ENCODE results near the gene CDH8. TPM values are rescaled to one million over a fixed set of nuclear protein-coding genes. Genes with fewer than 3 reads are reported as not detected.

CDH8 gene
- polyA plus RNA-seq, 1 of the 3 experiments (the other 2 are of a cell fraction) = 0.05 TPM

- CTCF ChIA-PET = no interaction called here
- H3K4me1 ChIP-seq (ENCODE audit: control insufficient read depth in 1 of 2, insufficient read depth in 2 of 2, low read depth in 1 of 2, low read length in 1 of 2) = peaks cover 0 to 6% of the 10 kb centered on the region in 2 experiments; a peak in 1 of 4 replicates
Observed at GRCh38 chr16:61890386-61890785, 145.9 kb downstream of the CDH8 start.

GRCh38 chr16:61887903-61888302 is 148.3 kb downstream of the CDH8 start:
- Histone ChIP-seq H4K20me1 (ENCODE audit: insufficient read depth) (no peaks in the 10 kb centered on the region), H3K9me3 (no peaks in the 10 kb centered on the region), H3K9ac (no peak overlapping the region), H2AFZ (ENCODE audit: low read depth) (peak overlapping the region; percentile 49), H3F3A (replicated peaks; ENCODE audit: insufficient read depth) (no peaks in the 10 kb centered on the region), H3K79me2 (ENCODE audit: insufficient read depth) (no peaks in the 10 kb centered on the region), H3K27me3 (ENCODE audit: insufficient read depth) (no peaks in the 10 kb centered on the region), H3K4me3 (ENCODE audit: low read depth in 2 of 2, low read length in 1 of 2) (no peak overlapping the region), H3K27ac (ENCODE audit: low read depth in 2 of 2, low read length in 1 of 2) (no peak overlapping the region), H3K4me2 (no peak overlapping the region), H3K36me3 (replicated peaks in 1 of 2; ENCODE audit: control insufficient read depth in 1 of 2, insufficient read depth in 2 of 2, low read length in 1 of 2) (no peaks in the 10 kb centered on the region), H3K9me2 (no peaks in the 10 kb centered on the region), H3K4me1 (ENCODE audit: control insufficient read depth in 1 of 2, insufficient read depth in 2 of 2, low read depth in 1 of 2, low read length in 1 of 2) (peaks cover 0 to 6% of the 10 kb centered on the region in 2 experiments; a peak in 1 of 4 replicates)
- no peak for DNase-seq
- no peak for TF ChIP-seq MEF2A (IDR thresholded peaks at IDR 0.05; ENCODE audit: borderline replicate concordance, low read depth)
- no peak for TF ChIP-seq MXI1 (IDR thresholded peaks at IDR 0.05; ENCODE audit: low read depth, low read length)
- no peak for TF ChIP-seq EP300 (IDR thresholded peaks at IDR 0.05; ENCODE audit: borderline replicate concordance in 1 of 2, low read depth in 1 of 2, low read length in 1 of 2)
- TF ChIP-seq, protein P1, sequence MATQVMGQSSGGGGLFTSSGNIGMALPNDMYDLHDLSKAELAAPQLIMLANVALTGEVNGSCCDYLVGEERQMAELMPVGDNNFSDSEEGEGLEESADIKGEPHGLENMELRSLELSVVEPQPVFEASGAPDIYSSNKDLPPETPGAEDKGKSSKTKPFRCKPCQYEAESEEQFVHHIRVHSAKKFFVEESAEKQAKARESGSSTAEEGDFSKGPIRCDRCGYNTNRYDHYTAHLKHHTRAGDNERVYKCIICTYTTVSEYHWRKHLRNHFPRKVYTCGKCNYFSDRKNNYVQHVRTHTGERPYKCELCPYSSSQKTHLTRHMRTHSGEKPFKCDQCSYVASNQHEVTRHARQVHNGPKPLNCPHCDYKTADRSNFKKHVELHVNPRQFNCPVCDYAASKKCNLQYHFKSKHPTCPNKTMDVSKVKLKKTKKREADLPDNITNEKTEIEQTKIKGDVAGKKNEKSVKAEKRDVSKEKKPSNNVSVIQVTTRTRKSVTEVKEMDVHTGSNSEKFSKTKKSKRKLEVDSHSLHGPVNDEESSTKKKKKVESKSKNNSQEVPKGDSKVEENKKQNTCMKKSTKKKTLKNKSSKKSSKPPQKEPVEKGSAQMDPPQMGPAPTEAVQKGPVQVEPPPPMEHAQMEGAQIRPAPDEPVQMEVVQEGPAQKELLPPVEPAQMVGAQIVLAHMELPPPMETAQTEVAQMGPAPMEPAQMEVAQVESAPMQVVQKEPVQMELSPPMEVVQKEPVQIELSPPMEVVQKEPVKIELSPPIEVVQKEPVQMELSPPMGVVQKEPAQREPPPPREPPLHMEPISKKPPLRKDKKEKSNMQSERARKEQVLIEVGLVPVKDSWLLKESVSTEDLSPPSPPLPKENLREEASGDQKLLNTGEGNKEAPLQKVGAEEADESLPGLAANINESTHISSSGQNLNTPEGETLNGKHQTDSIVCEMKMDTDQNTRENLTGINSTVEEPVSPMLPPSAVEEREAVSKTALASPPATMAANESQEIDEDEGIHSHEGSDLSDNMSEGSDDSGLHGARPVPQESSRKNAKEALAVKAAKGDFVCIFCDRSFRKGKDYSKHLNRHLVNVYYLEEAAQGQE (IDR thresholded peaks at IDR 0.05; ENCODE audit: low read depth, low read length) = no peak
- no peak for TF ChIP-seq SIN3A (IDR thresholded peaks at IDR 0.05; ENCODE audit: borderline replicate concordance, low read depth, low read length)
- TF ChIP-seq GABPA (IDR thresholded peaks at IDR 0.05; ENCODE audit: low read depth) = no peak
- TF ChIP-seq, protein P2, sequence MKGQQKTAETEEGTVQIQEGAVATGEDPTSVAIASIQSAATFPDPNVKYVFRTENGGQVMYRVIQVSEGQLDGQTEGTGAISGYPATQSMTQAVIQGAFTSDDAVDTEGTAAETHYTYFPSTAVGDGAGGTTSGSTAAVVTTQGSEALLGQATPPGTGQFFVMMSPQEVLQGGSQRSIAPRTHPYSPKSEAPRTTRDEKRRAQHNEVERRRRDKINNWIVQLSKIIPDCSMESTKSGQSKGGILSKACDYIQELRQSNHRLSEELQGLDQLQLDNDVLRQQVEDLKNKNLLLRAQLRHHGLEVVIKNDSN (IDR thresholded peaks at IDR 0.05; ENCODE audit: borderline replicate concordance, low read depth) = no peak
- TF ChIP-seq EZH2phosphoT487 (IDR thresholded peaks at IDR 0.05; ENCODE audit: borderline replicate concordance, low read depth) = no peak
- POLR2A ChIA-PET = no interaction called here
- CTCF ChIA-PET = no interaction called here
- 50% methylated on average over 1 of the region's 4 CpGs for WGBS (ENCODE audit: low lambda C conversion rate)

More at GRCh38 chr16:61890386-61890785, 145.9 kb downstream of the CDH8 start:
- Histone ChIP-seq H3K4me3 (ENCODE audit: low read depth in 2 of 2, low read length in 1 of 2) (no peak overlapping the region), H3K79me2 (ENCODE audit: insufficient read depth) (no peaks in the 10 kb centered on the region), H3F3A (replicated peaks; ENCODE audit: insufficient read depth) (no peaks in the 10 kb centered on the region), H3K9me3 (no peaks in the 10 kb centered on the region), H3K9me2 (no peaks in the 10 kb centered on the region), H3K4me2 (no peak overlapping the region), H3K9ac (no peak overlapping the region), H3K27ac (ENCODE audit: low read depth in 2 of 2, low read length in 1 of 2) (no peak overlapping the region), H3K36me3 (replicated peaks in 1 of 2; ENCODE audit: control insufficient read depth in 1 of 2, insufficient read depth in 2 of 2, low read length in 1 of 2) (no peaks in the 10 kb centered on the region), H2AFZ (ENCODE audit: low read depth) (no peak overlapping the region), H4K20me1 (ENCODE audit: insufficient read depth) (no peaks in the 10 kb centered on the region), H3K27me3 (ENCODE audit: insufficient read depth) (no peaks in the 10 kb centered on the region)
- POLR2A ChIA-PET = no interaction called here
- no peak for TF ChIP-seq EZH2phosphoT487 (IDR thresholded peaks at IDR 0.05; ENCODE audit: borderline replicate concordance, low read depth)
- TF ChIP-seq, protein P2 (IDR thresholded peaks at IDR 0.05; ENCODE audit: borderline replicate concordance, low read depth) = no peak
- no peak for TF ChIP-seq GABPA (IDR thresholded peaks at IDR 0.05; ENCODE audit: low read depth)
- no peak for DNase-seq
- WGBS (ENCODE audit: low lambda C conversion rate) = 69% methylated on average over 2 of the region's 2 CpGs

Data from SK-N-SH (cell line).